Measurements from ENCODE around the gene CTRB2.

Gene CTRB2

GRCh38 chr16:75237398-75238131 is 30.6 kb upstream of the CTRB2 start:
- no peak overlapping the region for H3K4me3 ChIP-seq (ENCODE audit: low read depth, low read length)
- TF ChIP-seq, protein P1, sequence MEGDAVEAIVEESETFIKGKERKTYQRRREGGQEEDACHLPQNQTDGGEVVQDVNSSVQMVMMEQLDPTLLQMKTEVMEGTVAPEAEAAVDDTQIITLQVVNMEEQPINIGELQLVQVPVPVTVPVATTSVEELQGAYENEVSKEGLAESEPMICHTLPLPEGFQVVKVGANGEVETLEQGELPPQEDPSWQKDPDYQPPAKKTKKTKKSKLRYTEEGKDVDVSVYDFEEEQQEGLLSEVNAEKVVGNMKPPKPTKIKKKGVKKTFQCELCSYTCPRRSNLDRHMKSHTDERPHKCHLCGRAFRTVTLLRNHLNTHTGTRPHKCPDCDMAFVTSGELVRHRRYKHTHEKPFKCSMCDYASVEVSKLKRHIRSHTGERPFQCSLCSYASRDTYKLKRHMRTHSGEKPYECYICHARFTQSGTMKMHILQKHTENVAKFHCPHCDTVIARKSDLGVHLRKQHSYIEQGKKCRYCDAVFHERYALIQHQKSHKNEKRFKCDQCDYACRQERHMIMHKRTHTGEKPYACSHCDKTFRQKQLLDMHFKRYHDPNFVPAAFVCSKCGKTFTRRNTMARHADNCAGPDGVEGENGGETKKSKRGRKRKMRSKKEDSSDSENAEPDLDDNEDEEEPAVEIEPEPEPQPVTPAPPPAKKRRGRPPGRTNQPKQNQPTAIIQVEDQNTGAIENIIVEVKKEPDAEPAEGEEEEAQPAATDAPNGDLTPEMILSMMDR (IDR thresholded peaks at IDR 0.05; ENCODE audit: low read depth, low read length), result no peak
- in situ Hi-C loops (cut with HindIII; ENCODE audit: low sequenced_read_pairs), result loop anchor here (25.0 kb wide), 1 partner anchor 150 kb away; no protein-coding TSS in a partner anchor
- DNase-seq (ENCODE audit: low read depth, low spot score), result no peak

DNA sequence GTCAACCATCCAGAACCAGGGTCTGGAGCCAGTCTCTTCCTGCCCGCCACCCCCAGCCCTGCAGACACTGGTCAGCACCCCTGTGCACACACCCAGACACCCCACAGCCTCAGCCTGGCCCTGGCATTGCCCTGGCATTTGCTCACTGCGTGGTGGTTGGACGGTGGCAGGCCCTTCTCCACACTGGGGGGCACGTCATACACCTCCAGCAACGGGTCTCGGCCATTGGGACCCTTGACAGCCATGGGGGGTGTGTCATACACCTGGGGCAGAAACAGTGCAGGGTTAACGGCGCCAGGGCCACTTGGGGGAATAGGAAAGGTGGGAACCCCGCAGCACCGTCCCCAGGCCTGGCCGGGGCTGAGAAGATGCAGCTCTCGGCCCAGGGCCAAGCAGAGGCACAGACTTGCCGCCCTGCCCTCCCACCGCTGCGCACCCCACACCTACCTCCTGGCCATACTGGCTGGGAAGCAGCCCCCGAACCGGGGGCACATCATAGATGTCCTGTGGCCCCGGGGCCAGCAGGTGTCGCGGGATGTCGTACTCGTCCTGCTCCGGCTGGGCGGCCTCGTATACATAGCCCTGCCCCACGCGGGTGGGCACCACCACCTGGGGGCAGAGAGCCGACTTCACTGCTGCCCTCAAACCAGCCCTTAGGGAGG is 29.9 kb upstream of the CTRB2 start:
- no peak overlapping the region for H3K4me3 ChIP-seq (ENCODE audit: low read depth, low read length)
- in situ Hi-C loops (cut with HindIII; ENCODE audit: low sequenced_read_pairs), result loop anchor here (25.0 kb wide), 1 partner anchor 150 kb away; no protein-coding TSS in a partner anchor
- TF ChIP-seq, protein P1 (IDR thresholded peaks at IDR 0.05; ENCODE audit: low read depth, low read length), result no peak
- DNase-seq (ENCODE audit: low read depth, low spot score), result no peak

- DNase-seq (ENCODE audit: low read depth, low spot score), result no peak
- H3K4me3 ChIP-seq (ENCODE audit: low read depth, low read length), result no peak overlapping the region
- in situ Hi-C loops (cut with HindIII; ENCODE audit: low sequenced_read_pairs), result loop anchor here (25.0 kb wide), 1 partner anchor 151 kb away; no protein-coding TSS in a partner anchor
- TF ChIP-seq, protein P1 (IDR thresholded peaks at IDR 0.05; ENCODE audit: low read depth, low read length), result no peak
Observed at GRCh38 chr16:75236232-75236631, 29.3 kb upstream of the CTRB2 start.

- in situ Hi-C loops (cut with HindIII; ENCODE audit: low sequenced_read_pairs), result loop anchor here (25.0 kb wide), 1 partner anchor 152 kb away; no protein-coding TSS in a partner anchor
- no peak for DNase-seq (ENCODE audit: low read depth, low spot score)
- TF ChIP-seq, protein P1 (IDR thresholded peaks at IDR 0.05; ENCODE audit: low read depth, low read length), result no peak
- H3K4me3 ChIP-seq (ENCODE audit: low read depth, low read length), result no peak overlapping the region
Observed at GRCh38 chr16:75235721-75236193, 28.8 kb upstream of the CTRB2 start.

DNA sequence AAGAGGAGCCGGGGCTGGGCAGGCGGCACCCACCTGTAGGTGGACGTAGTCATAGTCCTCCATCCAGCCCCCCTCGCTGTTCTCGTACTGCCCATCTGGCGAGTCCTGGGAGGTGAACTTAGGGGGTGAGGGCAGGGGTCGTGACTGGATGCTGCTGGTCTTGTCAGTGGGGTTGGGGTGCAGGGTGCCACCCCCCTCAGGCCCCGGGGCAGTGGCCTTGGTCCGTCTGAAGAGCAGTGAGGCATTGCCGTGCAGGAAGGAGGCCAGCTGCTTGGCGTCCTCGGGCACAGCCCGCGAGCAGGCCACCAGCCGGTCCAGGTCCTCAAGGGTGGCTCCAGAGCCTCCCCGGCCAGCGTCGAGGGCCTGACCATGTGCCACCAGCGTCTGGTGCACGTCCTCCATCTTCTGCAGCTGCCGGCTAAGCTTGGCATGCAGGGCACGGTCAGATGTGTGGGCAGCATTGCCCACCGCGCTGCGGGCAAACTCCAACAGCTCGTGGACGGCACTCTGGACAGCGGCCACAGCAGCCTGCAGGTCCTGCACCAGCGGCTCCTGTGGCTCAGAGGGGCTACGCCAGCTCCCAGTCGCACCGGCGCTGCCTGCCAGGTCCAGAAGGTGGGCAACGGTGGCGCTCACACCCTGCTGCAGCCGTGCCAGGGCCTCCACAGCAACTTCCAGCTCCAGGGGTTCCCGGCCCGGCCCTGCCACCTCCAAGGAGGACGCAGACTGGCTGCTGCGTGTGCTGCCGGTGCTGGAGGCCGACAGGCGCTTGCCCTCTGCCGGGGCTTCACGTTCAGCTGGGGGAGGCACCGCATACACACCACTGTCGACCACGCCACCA is 28.1 kb upstream of the CTRB2 start:
- no peak for DNase-seq (ENCODE audit: low read depth, low spot score)
- in situ Hi-C loops (cut with HindIII; ENCODE audit: low sequenced_read_pairs), result loop anchor here (25.0 kb wide), 1 partner anchor 152 kb away; no protein-coding TSS in a partner anchor
- TF ChIP-seq, protein P1 (IDR thresholded peaks at IDR 0.05; ENCODE audit: low read depth, low read length), result no peak
- no peak overlapping the region for H3K4me3 ChIP-seq (ENCODE audit: low read depth, low read length)

GRCh38 chr16:75233611-75233938 is 26.6 kb upstream of the CTRB2 start:
- no peak for DNase-seq (ENCODE audit: low read depth, low spot score)
- in situ Hi-C loops (cut with HindIII; ENCODE audit: low sequenced_read_pairs), result loop anchor here (25.0 kb wide), 1 partner anchor 154 kb away; no protein-coding TSS in a partner anchor
- TF ChIP-seq, protein P1 (IDR thresholded peaks at IDR 0.05; ENCODE audit: low read depth, low read length), result no peak
- H3K4me3 ChIP-seq (ENCODE audit: low read depth, low read length), result no peak overlapping the region
